GM10248 (cell line): ENCODE measurements around the gene MS4A8.
"Not testable (repeated sequence)": the region's sequence is repeated elsewhere in the genome, so short reads cannot be mapped to it uniquely, and the experiment has no call there.

ENCODE experiments used
- CTCF ChIA-PET: fragments of 300-600 bp; sonication (Branson Sonifier 250); formaldehyde crosslinking; extraction: SDS; loops from one replicate; lab custom pipeline; 2021; ENCODE audit warnings: antibody characterized with exemption; lab: Yijun Ruan, JAX
- POLR2A ChIA-PET: fragments of 350-650 bp; sonication (Branson Sonifier 250); formaldehyde crosslinking; extraction: SDS; loops from one replicate; lab custom pipeline; 2020; ENCODE audit warnings: antibody characterized with exemption; lab: Yijun Ruan, JAX
- DNase-seq: peaks from one replicate; pipeline ENCODE4 v3.0.0; 2012; ENCODE audit errors: extremely low spot score
- TF ChIP-seq, protein P1 (sequence below): IDR thresholded peaks from 2 replicates; pipeline ENCODE4 v1.5.1; 2012; ENCODE audit warnings: mild to moderate bottlenecking, low read depth; ENCODE audit errors: extremely low read depth, missing control alignments, control extremely low read depth

The MS4A8 gene

GRCh38 chr11:60699284-60699691, at the start of gene MS4A8:
Gene MS4A8 (plus strand): TSS chr11:60699612. CDS start chr11:60700861, 1,249 bp downstream.
- TF ChIP-seq, protein P1, sequence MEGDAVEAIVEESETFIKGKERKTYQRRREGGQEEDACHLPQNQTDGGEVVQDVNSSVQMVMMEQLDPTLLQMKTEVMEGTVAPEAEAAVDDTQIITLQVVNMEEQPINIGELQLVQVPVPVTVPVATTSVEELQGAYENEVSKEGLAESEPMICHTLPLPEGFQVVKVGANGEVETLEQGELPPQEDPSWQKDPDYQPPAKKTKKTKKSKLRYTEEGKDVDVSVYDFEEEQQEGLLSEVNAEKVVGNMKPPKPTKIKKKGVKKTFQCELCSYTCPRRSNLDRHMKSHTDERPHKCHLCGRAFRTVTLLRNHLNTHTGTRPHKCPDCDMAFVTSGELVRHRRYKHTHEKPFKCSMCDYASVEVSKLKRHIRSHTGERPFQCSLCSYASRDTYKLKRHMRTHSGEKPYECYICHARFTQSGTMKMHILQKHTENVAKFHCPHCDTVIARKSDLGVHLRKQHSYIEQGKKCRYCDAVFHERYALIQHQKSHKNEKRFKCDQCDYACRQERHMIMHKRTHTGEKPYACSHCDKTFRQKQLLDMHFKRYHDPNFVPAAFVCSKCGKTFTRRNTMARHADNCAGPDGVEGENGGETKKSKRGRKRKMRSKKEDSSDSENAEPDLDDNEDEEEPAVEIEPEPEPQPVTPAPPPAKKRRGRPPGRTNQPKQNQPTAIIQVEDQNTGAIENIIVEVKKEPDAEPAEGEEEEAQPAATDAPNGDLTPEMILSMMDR = no peak
- POLR2A ChIA-PET = no interaction called here
- CTCF ChIA-PET = interaction anchor here (0.7 to 1.6 kb wide), 2 partner anchors 63 to 65 kb away, joined by 3 to 5 read pairs; no protein-coding TSS in a partner anchor
- no peak for DNase-seq

DNA sequence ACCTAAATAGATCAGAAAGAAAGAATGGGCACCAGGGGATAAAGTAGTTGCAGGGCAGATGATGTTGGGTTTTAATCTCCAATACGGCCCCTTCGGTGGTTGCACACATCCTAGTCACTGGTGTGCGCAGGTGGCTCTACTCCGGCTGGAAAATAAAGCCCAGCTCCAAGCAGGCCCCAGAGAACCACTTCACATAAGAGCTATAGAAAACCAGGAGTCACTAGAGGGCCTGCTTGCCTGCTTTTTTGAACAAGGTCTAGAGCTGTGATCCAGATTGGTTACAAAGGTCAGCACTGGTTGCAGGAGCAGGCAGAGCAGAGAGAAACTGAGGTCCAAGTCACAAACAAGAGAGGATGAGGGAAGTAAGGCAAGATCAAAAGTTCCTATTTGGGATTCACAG, 41.5 kb upstream of the MS4A8 start:
- DNase-seq = no peak
- TF ChIP-seq, protein P1 = no peak
- POLR2A ChIA-PET = no interaction called here
- CTCF ChIA-PET = interaction anchor here (1.1 to 2.8 kb wide), 4 partner anchors 10 to 107 kb away, joined by 4 to 6 read pairs (median 6); partner anchors contain the start of gene MS4A15

GRCh38 chr11:60658409-60658808, 41.0 kb upstream of the MS4A8 start:
- DNase-seq = no peak
- ChIA-PET CTCF (interaction anchor here (1.1 to 2.8 kb wide), 4 partner anchors 9 to 106 kb away, joined by 4 to 6 read pairs (median 6); partner anchors contain the start of gene MS4A15), POLR2A (no interaction called here)
- TF ChIP-seq, protein P1 = no peak

- POLR2A ChIA-PET = no interaction called here
- CTCF ChIA-PET = no interaction called here
- TF ChIP-seq, protein P1 = no peak
- no peak for DNase-seq
Measured at GRCh38 chr11:60672255-60672654, 27.2 kb upstream of the MS4A8 start.

- DNase-seq, POLR2A ChIA-PET, CTCF ChIA-PET: not testable (repeated sequence)
Measured at GRCh38 chr11:60678231-60678630, 21.2 kb upstream of the MS4A8 start.

- ChIA-PET CTCF (interaction anchor here (1.8 kb wide), 1 partner anchor 12 kb away, joined by 6 read pairs; no protein-coding TSS in a partner anchor), POLR2A (no interaction called here)
- no peak for DNase-seq
- TF ChIP-seq, protein P1 = no peak
Measured at GRCh38 chr11:60679879-60680278, 19.5 kb upstream of the MS4A8 start.

GRCh38 chr11:60680455-60681119, 18.8 kb upstream of the MS4A8 start:
- ChIA-PET CTCF (interaction anchor here (1.8 kb wide), 1 partner anchor 13 kb away, joined by 6 read pairs; no protein-coding TSS in a partner anchor), POLR2A (no interaction called here)
- TF ChIP-seq, protein P1 = no peak
- DNase-seq = no peak

DNA sequence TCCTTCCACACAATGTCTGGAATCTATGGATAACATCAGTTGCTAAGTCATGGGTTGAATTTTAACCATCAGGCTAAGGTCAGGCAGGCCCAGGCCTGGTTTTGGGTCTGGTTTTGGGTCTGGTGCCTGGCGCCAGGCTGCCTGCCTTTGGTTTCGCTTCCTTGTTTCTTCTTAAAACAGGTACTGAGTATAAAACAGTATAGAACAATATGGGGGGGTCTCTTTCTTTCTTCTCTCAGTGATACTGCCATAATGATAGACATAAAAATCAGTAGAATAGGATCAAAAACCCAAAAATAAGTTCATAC, 14.9 kb upstream of the MS4A8 start:
- POLR2A ChIA-PET, DNase-seq: not testable (repeated sequence)
- CTCF ChIA-PET = interaction anchor here (0.8 to 0.9 kb wide), 2 partner anchors 17 kb away, joined by 3 read pairs; no protein-coding TSS in a partner anchor
